GM18505 (cell line): ENCODE measurements around the gene ARHGEF11.

Source experiments
- ATAC-seq: cut with Tn5 transposase; IDR thresholded peaks from one replicate; pipeline ENCODE4 v1.9.1; 2021; ENCODE audit not compliant: unreplicated experiment
- POLR2A ChIP-seq: IDR thresholded peaks from 4 replicates; pipeline ENCODE4 v1.6.1; 2011; ENCODE audit warnings: borderline replicate concordance; ENCODE audit not compliant: insufficient read depth, insufficient read length; ENCODE audit errors: extremely low read depth

ARHGEF11 gene

GRCh38 chr1:156885880-156886355 is 159.6 kb downstream of the ARHGEF11 start:
- no peak for ATAC-seq
- TF ChIP-seq POLR2A = no peak

DNA sequence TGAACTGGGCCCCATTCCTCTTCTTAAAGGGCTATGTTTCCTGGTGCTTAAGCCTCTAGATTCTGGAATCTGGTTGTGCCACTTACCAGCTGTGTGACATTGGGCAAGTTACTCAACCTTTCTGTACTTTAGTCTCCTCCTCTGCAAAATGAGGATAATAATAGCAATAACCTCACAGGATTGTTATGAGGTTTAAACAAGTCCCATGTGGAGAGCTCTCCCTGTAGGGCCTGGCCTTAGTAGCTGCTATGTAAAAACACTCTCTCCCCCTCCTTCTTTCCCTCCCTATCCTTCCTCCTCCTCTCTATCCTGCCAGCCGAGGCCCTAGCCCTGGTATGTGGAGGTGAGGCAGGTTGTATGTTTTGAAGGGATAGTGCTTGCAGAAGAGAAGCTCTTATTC is 160.2 kb downstream of the ARHGEF11 start:
- ATAC-seq = no peak
- TF ChIP-seq POLR2A = no peak
